Activated CD4-positive, alpha-beta T cell treated with anti-CD3 and anti-CD28 coated beads for 36 hours (primary cell): ENCODE measurements around the gene GPATCH1. TPM values are rescaled to one million over a fixed set of nuclear protein-coding genes. Genes with fewer than 3 reads are reported as not detected.
"Not testable (repeated sequence)": the region's sequence is repeated elsewhere in the genome, so short reads cannot be mapped to it uniquely, and the experiment has no call there.

Source experiments
- ATAC-seq: fragments of 200-7000 bp; cut with Tn5 transposase; one replicate; pipeline ENCODE4 v1.10.0; 2021; ENCODE audit warnings: mild to moderate bottlenecking, moderate library complexity
- CTCF ChIA-PET: fragments of 350-600 bp; sonication (Branson Sonifier 250); formaldehyde crosslinking; loops from one replicate; lab custom pipeline; 2021; ENCODE audit warnings: antibody characterized with exemption; lab: Charles Lee
- POLR2A ChIA-PET: fragments of 350-600 bp; sonication (Branson Sonifier 250); formaldehyde crosslinking; loops from one replicate; lab custom pipeline; 2021; ENCODE audit warnings: antibody characterized with exemption, inconsistent platforms; lab: Charles Lee
- DNase-seq: peaks from one replicate; pipeline ENCODE4 v3.0.0-alpha.2; 2020
- H3K27ac Mint-ChIP-seq: one replicate; pipeline ENCODE4 v1.8.0; 2021; ENCODE audit warnings: mixed read lengths
- H3K27me3 Mint-ChIP-seq: one replicate; pipeline ENCODE4 v1.8.0; 2021; ENCODE audit warnings: mixed read lengths
- H3K36me3 Mint-ChIP-seq: one replicate; pipeline ENCODE4 v1.8.0; 2021; ENCODE audit warnings: low read depth, mixed read lengths
- H3K4me1 Mint-ChIP-seq: one replicate; pipeline ENCODE4 v1.8.0; 2021; ENCODE audit warnings: mixed read lengths
- H3K4me3 Mint-ChIP-seq: one replicate; pipeline ENCODE4 v1.8.0; 2021; ENCODE audit warnings: mild to moderate bottlenecking, moderate library complexity, mixed read lengths
- H3K9me3 Mint-ChIP-seq: one replicate; pipeline ENCODE4 v1.8.0; 2021; ENCODE audit warnings: low read depth, mixed read lengths
- intact Hi-C, 2 experiments: fragments of 100-400 bp; cut with DNase I in 1 of 2; cut with micrococcal nuclease in 1 of 2; formaldehyde crosslinking; loops; one replicate each; pipeline versions ENCODE4 v1.14.2 to v1.15.1; 2022 to 2024; cut with DNase I, micrococcal nuclease
- total RNA-seq, 2 experiments: library from RNA; stranded (reverse); gene quantifications; one replicate each; pipeline ENCODE4 v1.2.3, GENCODE V29; 2021

The GPATCH1 gene, protein sequence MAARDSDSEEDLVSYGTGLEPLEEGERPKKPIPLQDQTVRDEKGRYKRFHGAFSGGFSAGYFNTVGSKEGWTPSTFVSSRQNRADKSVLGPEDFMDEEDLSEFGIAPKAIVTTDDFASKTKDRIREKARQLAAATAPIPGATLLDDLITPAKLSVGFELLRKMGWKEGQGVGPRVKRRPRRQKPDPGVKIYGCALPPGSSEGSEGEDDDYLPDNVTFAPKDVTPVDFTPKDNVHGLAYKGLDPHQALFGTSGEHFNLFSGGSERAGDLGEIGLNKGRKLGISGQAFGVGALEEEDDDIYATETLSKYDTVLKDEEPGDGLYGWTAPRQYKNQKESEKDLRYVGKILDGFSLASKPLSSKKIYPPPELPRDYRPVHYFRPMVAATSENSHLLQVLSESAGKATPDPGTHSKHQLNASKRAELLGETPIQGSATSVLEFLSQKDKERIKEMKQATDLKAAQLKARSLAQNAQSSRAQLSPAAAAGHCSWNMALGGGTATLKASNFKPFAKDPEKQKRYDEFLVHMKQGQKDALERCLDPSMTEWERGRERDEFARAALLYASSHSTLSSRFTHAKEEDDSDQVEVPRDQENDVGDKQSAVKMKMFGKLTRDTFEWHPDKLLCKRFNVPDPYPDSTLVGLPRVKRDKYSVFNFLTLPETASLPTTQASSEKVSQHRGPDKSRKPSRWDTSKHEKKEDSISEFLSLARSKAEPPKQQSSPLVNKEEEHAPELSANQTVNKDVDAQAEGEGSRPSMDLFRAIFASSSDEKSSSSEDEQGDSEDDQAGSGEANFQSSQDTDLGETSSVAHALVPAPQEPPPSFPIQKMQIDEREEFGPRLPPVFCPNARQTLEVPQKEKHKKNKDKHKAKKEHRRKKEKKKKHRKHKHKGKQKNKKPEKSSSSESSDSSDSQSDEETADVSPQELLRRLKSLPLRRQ
- total RNA-seq, result 10 to 100 TPM in 1 of 2 experiments, 1 to 10 TPM in 1; 9.5 to 11.1 TPM

DNA sequence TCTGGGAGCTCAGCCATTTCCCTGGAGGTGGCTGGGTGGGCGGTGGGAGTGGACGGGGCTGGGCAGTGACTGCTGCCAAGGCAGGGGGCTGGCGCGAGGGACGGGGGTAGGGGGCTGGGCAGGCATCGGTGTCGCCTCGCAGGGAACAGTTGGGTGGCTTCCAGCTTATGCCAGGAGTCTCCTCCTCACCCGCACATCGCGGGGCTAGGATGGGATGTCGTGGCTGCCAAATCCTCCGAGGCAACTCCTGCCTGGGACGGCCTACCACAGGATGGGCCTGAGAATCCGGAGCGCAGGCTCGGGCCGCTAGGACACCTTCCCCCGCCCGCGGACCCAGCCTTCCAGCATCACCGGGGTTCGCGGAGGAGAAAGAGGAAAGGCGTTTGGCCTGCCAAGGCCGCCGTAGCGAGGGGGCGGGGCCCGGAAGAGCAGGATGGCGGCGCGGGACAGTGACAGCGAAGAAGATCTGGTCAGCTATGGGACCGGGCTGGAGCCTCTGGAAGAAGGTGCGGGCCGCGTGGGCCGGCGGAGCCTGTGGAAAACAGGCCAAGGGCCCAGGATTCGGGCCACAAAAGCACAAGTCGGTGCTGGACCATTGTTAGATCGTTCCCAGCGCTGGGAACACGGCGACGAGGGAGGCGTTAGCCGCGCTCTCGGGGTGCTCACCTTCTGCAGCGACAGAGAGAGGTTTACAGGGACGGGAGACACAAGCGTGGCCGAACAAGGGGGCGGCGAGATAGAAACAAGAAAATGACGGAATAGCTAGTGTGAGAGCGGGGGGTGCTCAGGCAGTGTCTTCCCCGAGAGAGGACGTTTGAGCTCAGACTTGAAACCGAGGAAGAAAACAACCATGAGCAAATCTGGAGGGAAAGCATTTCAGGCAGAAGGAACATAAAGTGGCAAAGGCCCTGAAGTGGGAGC is at the start of gene GPATCH1:
TSS of gene GPATCH1 (plus strand) at position 421 of the 921 bp plus-strand sequence. CDS start at position 434, 13 bp downstream.
- Mint-ChIP-seq H3K4me3 (peak within 1 kb of the TSS; percentile 99), H3K36me3 (no peaks in the 10 kb centered on the region), H3K27ac (peak within 1 kb of the TSS; percentile 97), H3K27me3 (no peaks in the 10 kb centered on the region), H3K4me1 (peaks cover 16% of the 10 kb centered on the region), H3K9me3 (no peaks in the 10 kb centered on the region)
- ChIA-PET CTCF (interaction anchor here (0.9 to 1.3 kb wide), 4 partner anchors 9 to 481 kb away, joined by 3 to 5 read pairs (median 3); no protein-coding TSS in a partner anchor), POLR2A (no interaction called here)
- DNase-seq, result peak; percentile 93
- intact Hi-C loops, result loop anchor here (1.0 to 2.0 kb wide), 9 partner anchors 17 to 676 kb away; partner anchors contain the start of genes FAAP24 (in 2 of the 2), ANKRD27 (in 1 of the 2), CEBPG (in 1 of the 2) and DPY19L3 (in 1 of the 2)
- ATAC-seq, result peak; percentile 94

DNA sequence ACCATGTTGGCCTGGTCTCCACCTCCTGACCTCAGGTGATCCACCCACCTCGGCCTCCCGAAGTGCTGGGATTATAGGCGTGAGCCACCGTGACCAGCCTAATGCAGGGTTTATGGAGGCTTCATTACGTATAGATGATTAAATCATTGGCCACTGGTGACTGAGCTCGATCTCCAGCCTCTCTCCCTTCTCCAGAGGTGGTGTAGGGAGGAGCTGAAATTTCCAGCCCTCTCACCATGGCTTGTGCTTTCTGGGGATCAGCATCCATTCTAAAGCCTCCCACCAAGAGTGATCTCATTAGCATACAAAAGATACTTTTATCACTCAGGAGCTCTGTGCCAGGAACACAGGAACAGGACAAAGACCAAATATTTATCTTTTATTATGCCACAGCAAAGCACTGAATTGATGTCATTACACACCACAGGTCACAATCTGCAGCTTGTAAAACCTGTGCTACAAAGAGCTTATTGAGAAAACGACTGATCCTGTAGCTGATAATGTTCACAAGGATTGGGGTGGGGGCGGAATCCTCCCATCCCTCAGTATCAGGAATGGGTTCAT is 48.7 kb upstream of the GPATCH1 start:
- Mint-ChIP-seq H3K27me3 (no peaks in the 10 kb centered on the region), H3K4me3 (no peak overlapping the region), H3K36me3 (peaks cover 3% of the 10 kb centered on the region), H3K9me3 (peaks cover 6% of the 10 kb centered on the region), H3K27ac (no peak overlapping the region), H3K4me1 (peaks cover 4% of the 10 kb centered on the region)
- DNase-seq, result no peak
- no peak for ATAC-seq
- ChIA-PET CTCF (interaction anchor here (1.0 kb wide), 2 partner anchors 56 to 327 kb away, joined by 3 read pairs; no protein-coding TSS in a partner anchor), POLR2A (no interaction called here)
- intact Hi-C loops, result no loop called here

DNA sequence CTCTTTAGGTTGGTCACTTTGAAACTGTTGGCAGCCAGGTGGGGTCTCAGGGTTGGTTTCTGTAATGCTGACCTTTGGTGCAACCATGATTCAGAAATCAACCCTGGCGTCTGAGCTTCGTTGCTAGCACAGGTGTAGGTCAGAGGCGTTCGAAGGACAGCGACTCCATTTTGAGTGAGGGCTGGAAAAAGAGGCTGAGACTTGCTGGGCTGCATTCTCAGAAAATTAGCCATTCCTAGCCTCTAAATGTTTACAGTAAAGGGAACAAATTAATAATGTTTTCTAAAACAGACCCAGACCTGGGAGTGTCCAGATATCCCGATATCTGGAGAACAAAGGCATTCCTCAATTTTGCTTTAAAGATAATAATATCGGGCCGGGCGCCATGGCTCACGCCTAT is 45.5 kb upstream of the GPATCH1 start:
- H3K4me1 Mint-ChIP-seq, result peaks cover 9% of the 10 kb centered on the region
- no peaks in the 10 kb centered on the region for H3K9me3 Mint-ChIP-seq
- no peak for DNase-seq
- H3K4me3 Mint-ChIP-seq, result no peak overlapping the region
- CTCF ChIA-PET, result interaction anchor here (0.6 kb wide), 1 partner anchor 16 kb away, joined by 3 read pairs; no protein-coding TSS in a partner anchor
- no peak for ATAC-seq
- peaks cover 3% of the 10 kb centered on the region for H3K36me3 Mint-ChIP-seq
- intact Hi-C loops, result no loop called here
- H3K27me3 Mint-ChIP-seq, result no peaks in the 10 kb centered on the region
- POLR2A ChIA-PET, result no interaction called here
- H3K27ac Mint-ChIP-seq, result no peak overlapping the region

DNA sequence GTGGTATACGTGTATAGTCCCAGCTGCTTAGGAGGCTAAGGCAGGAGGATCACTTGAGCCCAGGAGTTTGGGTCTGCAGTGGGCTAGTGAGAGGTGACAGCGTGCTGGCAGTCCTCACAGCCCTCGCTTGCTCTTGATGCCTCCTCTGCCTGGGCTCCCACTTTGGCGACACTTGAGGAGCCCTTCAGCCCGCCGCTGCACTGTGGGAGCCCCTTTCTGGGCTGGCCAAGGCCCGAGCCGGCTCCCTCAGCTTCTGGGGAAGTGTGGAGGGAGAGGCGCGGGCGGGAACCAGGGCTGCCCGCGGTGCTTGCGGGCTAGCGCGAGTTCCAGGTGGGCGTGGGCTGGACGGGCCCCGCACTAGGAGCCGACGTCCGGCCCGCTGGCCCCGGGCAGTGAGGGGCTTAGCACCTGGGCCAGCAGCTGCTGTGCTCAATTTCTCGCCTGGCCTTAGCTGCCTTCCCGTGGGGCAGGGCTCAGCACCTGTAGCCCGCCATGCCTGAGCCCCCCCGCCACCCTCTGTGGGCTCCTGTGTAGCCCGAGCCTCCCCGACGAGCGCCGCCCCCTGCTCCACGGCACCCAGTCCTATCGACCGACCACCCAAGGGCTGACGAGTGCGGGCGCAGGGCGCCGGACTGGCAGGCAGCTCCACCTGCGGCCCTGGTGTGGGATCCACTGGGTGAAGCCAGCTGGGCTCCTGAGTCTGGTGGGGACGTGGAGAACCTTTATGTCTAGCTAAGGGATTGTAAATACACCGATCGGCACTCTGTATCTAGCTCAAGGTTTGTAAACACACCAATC is 44.4 kb upstream of the GPATCH1 start:
- H3K36me3 Mint-ChIP-seq, ATAC-seq, DNase-seq, H3K4me1 Mint-ChIP-seq, H3K27me3 Mint-ChIP-seq, H3K9me3 Mint-ChIP-seq, H3K4me3 Mint-ChIP-seq: not testable (repeated sequence)
- ChIA-PET POLR2A (interaction anchor here (0.6 kb wide), 1 partner anchor 72 kb away, joined by 4 read pairs; no protein-coding TSS in a partner anchor), CTCF (interaction anchor here (0.6 kb wide), 1 partner anchor 15 kb away, joined by 3 read pairs; no protein-coding TSS in a partner anchor)
- intact Hi-C loops, result loop anchor here in 1 of 2 experiments (1.0 kb wide), 1 partner anchor 28 kb away; the partner anchor contains the start of gene RHPN2
- peak overlapping the region; percentile 76 for H3K27ac Mint-ChIP-seq

DNA sequence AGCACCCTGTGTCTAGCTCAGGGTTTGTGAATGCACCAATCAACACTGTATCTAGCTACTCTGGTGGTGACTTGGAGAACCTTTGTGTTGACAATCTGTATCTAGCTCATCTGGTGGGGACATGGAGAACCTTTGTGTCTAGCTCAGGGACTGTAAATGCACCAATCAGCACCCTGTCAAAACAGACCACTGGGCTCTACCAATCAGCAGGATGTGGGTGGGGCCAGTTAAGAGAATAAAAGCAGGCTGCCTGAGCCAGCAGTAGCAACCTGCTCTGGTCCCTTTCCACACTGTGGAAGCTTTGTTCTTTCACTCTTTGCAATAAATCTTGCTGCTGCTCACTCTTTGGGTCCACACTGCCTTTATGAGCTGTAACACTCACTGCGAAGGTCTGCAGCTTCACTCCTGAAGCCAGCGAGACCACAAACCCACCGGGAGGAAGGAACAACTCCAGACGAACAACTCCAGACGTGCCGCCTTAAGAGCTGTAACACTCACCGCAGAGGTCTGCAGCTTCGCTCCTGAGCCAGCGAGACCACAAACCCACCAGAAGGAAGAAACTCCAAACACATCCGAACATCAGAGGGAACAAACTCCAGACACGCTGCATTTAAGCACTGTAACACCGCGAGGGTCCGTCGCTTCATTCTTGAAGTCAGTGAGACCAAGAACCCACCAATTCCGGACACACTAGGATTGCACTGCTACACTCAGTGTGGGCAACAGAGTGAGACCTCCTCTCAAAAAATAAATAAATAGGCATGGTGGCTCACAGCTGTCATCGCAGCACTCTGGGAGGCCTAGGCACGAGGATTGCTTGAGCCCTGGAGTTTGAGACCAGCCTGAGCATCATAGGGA is 43.6 kb upstream of the GPATCH1 start:
- ChIA-PET CTCF (interaction anchor here (0.6 kb wide), 1 partner anchor 393 kb away, joined by 3 read pairs; no protein-coding TSS in a partner anchor), POLR2A (interaction anchor here (0.6 kb wide), 1 partner anchor 122 kb away, joined by 3 read pairs; no protein-coding TSS in a partner anchor)
- not testable (repeated sequence) for H3K4me1 Mint-ChIP-seq, H3K27me3 Mint-ChIP-seq, H3K36me3 Mint-ChIP-seq, H3K9me3 Mint-ChIP-seq
- intact Hi-C loops, result loop anchor here in 1 of 2 experiments (1.0 kb wide), 1 partner anchor 27 kb away; the partner anchor contains the start of gene RHPN2
- Mint-ChIP-seq H3K27ac (peak overlapping the region; percentile 76), H3K4me3 (peak overlapping the region; percentile 56)
- ATAC-seq (peak; percentile 42), DNase-seq (peak; percentile 42)

DNA sequence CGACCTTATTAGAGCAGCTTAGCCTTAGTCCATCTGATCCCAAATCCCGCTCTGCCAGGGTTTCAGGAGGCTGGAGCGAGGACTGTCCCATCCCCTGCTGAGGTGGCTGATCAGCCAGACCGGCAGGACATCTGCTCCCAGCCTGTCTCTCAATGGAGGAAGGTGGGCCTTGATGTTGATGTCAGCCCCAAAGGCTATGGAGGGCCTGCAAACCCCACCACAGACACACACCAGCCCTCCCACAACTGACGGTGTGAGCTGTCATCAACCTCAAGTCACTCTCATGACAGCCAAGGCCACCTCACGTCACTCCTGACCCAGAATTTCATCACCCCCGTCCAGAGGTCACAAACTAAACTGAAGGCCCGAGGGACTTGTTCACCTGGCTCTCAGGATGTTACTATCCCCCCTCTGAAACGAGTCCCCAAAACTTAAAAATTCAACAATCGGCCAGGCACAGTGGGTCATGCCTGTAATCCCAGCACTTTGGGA is 41.8 kb upstream of the GPATCH1 start:
- DNase-seq (no peak), ATAC-seq (no peak)
- no peak overlapping the region for H3K27ac Mint-ChIP-seq
- ChIA-PET CTCF (interaction anchor here (0.5 kb wide), 1 partner anchor 10 kb away, joined by 3 read pairs; no protein-coding TSS in a partner anchor), POLR2A (no interaction called here)
- intact Hi-C loops, result no loop called here
- H3K4me1 Mint-ChIP-seq, result peaks cover 9% of the 10 kb centered on the region
- no peaks in the 10 kb centered on the region for H3K9me3 Mint-ChIP-seq
- H3K4me3 Mint-ChIP-seq, result no peak overlapping the region
- H3K27me3 Mint-ChIP-seq, result no peaks in the 10 kb centered on the region
- peaks cover 3% of the 10 kb centered on the region for H3K36me3 Mint-ChIP-seq

DNA sequence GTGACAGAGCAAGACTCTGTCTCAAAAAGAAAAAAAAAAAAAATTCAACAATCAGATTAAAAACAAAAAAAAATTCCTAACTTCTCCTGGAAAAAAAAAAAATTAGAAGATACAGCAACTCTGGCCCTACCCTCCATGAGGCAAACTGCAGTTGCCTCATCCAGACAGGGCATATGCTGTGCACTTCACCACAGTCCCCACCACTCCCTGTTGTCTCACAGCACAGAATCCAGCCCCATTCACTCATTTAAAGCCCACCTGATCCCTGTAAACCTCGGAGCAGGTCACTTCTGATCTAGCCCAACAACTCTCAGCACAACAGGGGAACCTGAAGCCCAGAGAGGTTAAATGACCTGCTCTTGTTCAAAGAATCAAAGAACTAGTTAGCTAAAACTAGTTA is 41.2 kb upstream of the GPATCH1 start:
- Mint-ChIP-seq H3K9me3 (no peaks in the 10 kb centered on the region), H3K27ac (no peak overlapping the region), H3K4me3 (no peak overlapping the region), H3K36me3 (peaks cover 3% of the 10 kb centered on the region), H3K4me1 (peaks cover 9% of the 10 kb centered on the region), H3K27me3 (no peaks in the 10 kb centered on the region)
- ChIA-PET POLR2A (no interaction called here), CTCF (interaction anchor here (0.6 kb wide), 1 partner anchor 64 kb away, joined by 3 read pairs; no protein-coding TSS in a partner anchor)
- no peak for ATAC-seq
- DNase-seq, result no peak
- intact Hi-C loops, result no loop called here

DNA sequence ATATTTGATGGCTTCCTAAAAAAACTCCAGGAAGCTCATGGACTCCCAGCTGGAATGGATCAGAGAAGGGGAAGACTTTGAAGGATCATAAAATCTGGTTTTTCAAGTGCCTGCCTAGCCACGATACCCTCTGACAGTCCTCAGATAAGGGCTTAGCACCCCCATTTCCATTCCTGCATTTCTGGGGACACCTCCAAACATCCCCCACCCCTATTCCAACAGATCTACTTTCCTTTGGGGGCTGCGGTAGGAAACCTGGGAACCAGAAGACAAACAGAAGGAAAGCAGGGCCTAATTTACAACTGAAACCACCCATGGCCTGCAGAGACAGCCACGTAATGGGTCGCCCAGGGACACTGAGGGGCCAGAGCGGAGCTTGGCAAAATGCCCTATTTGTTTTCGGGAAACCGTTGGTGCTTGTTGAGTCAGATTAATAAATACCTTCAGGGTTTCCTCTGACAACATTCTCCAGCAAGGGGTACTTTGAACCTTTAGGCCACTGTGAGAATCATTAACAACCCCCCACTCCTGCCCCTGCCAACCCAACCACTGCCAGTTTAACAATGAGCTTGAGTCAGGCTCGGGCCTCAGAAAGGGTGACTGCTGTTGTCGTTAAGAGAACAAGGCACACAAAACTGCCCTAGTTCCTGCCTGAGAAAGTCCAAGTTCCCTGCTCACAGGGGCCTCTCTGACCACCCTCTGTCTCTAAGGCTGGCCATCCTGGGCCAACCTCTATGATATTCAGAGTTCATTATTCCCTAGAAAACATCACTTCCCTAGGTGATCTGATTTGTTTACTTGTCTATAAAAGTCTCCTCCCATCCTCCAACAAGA is 39.8 kb upstream of the GPATCH1 start:
- ChIA-PET CTCF (interaction anchor here (0.8 kb wide), 1 partner anchor 7 kb away, joined by 5 read pairs; no protein-coding TSS in a partner anchor), POLR2A (interaction anchor here (0.5 kb wide), 1 partner anchor 341 kb away, joined by 4 read pairs; no protein-coding TSS in a partner anchor)
- ATAC-seq, result no peak
- Mint-ChIP-seq H3K36me3 (peaks cover 3% of the 10 kb centered on the region), H3K27me3 (no peaks in the 10 kb centered on the region), H3K4me1 (peaks cover 9% of the 10 kb centered on the region), H3K4me3 (no peak overlapping the region), H3K27ac (no peak overlapping the region), H3K9me3 (no peaks in the 10 kb centered on the region)
- no peak for DNase-seq
- intact Hi-C loops, result no loop called here
